K562 (cell line): ENCODE measurements around the gene SPPL2C. TPM values are rescaled to one million over a fixed set of nuclear protein-coding genes. Genes with fewer than 3 reads are reported as not detected.

Experiments
- CBFB ChIP-seq: sonication (generic); formaldehyde crosslinking; IDR thresholded peaks from 2 replicates; pipeline ENCODE4 v1.4.0; 2020; ENCODE audit warnings: mild to moderate bottlenecking, missing genetic modification reagents
- CEBPB ChIP-seq: fragments of 450-650 bp; IDR thresholded peaks from 2 replicates; pipeline ENCODE4 v1.6.1; 2016; ENCODE audit warnings: missing genetic modification characterization, missing compliant biosample characterization
- CSDE1 ChIP-seq, 2 experiments: fragments of 450-650 bp; IDR thresholded peaks; 2 replicates each; pipeline ENCODE4 v1.6.1; 2016; ENCODE audit warnings: mild to moderate bottlenecking in 1 of 2
- ETV5 ChIP-seq: sonication (generic); formaldehyde crosslinking; IDR thresholded peaks from 2 replicates; pipeline ENCODE4 v1.4.0; 2020; ENCODE audit warnings: low read depth, mild to moderate bottlenecking, missing genetic modification reagents
- EZH2 ChIP-seq: IDR thresholded peaks from 2 replicates; pipeline ENCODE4 v1.6.1; 2012; ENCODE audit warnings: low read depth, mild to moderate bottlenecking, inconsistent platforms, low read length, borderline replicate concordance
- GABPA ChIP-seq: fragments of 200-800 bp; sonication (Bioruptor generic); conservative IDR thresholded peaks from 2 replicates; pipeline ENCODE4 v1.6.1; 2016; ENCODE audit warnings: low read depth, missing genetic modification characterization, missing compliant biosample characterization
- GTF2A2 ChIP-seq: IDR thresholded peaks from 2 replicates; pipeline ENCODE4 v1.6.1; 2016; ENCODE audit warnings: mild to moderate bottlenecking, missing genetic modification characterization, missing compliant biosample characterization
- HSF4 ChIP-seq: fragments of 250-450 bp; sonication (Bioruptor Pico); IDR thresholded peaks from 2 replicates; pipeline ENCODE4 v2.1.2; 2022; ENCODE audit warnings: mild to moderate bottlenecking, moderate library complexity, borderline replicate concordance
- JUND ChIP-seq, 2 experiments: IDR thresholded peaks; 2 replicates in 1 of 2; 3 replicates in 1 of 2; pipeline ENCODE4 v1.6.1; 2011; ENCODE audit warnings: borderline replicate concordance in 2 of 2, low read depth in 2 of 2, low read length in 2 of 2, improper control_type of control experiment in 1 of 2, missing biosample characterization in 1 of 2, missing genetic modification characterization in 1 of 2, missing genetic modification reagents in 1 of 2
- RAD21 ChIP-seq, 2 experiments: fragments of 250-450 bp in 1 of 2; fragments of 450-650 bp in 1 of 2; sonication (Bioruptor Pico) in 1 of 2; formaldehyde crosslinking in 1 of 2; IDR thresholded peaks in 1 of 2; conservative IDR thresholded peaks in 1 of 2; 2 replicates each; pipeline versions ENCODE4 v1.4.0 to v1.8.0; 2020 to 2022; ENCODE audit warnings: mild to moderate bottlenecking in 2 of 2, moderate library complexity in 1 of 2
- RB1 ChIP-seq: fragments of 450-650 bp; IDR thresholded peaks from 2 replicates; pipeline ENCODE4 v1.6.1; 2017; ENCODE audit warnings: low read depth, mild to moderate bottlenecking
- STAG1 ChIP-seq: sonication (generic); formaldehyde crosslinking; IDR thresholded peaks from 2 replicates; pipeline ENCODE4 v1.5.0; 2020; ENCODE audit warnings: missing genetic modification reagents, borderline replicate concordance
- STAT5A ChIP-seq: IDR thresholded peaks from 2 replicates; pipeline ENCODE4 v1.6.1; 2012; ENCODE audit warnings: low read length, inconsistent platforms, borderline replicate concordance
- YBX1 ChIP-seq: fragments of 450-650 bp; IDR thresholded peaks from 2 replicates; pipeline ENCODE4 v1.7.1; 2016; ENCODE audit warnings: mild to moderate bottlenecking
- ZNF830 ChIP-seq: fragments of 250-450 bp; sonication (Bioruptor Pico); IDR thresholded peaks from 2 replicates; pipeline ENCODE4 v1.5.0; 2021; ENCODE audit warnings: mild to moderate bottlenecking
- polyA plus RNA-seq, 8 experiments: library from polyadenylated mRNA; depleted of rRNA in 4 of 8; stranded (reverse) in 5 of 8; unstranded in 3 of 8; fragments of >200 nt; fragmentation: Nextera tagmentation in 2 of 8; fragmentation: Illumina TruSeq in 1 of 8; extraction: Ambion mirVana in 2 of 8; extraction: Trizol in 1 of 8; gene quantifications; 2 replicates each; pipeline versions ENCODE4 v1.2.1 to v1.2.3, GENCODE V29; 2011 to 2014; ENCODE audit warnings: inconsistent platforms in 1 of 8, missing spikeins in 1 of 8
- total RNA-seq, 7 experiments: library from RNA; depleted of rRNA in 6 of 7; stranded (reverse); fragments of >200 nt in 6 of 7; fragmentation: Illumina TruSeq in 2 of 7; extraction: Trizol in 2 of 7; gene quantifications; 2 replicates each; pipeline versions ENCODE4 v1.2.1 to v1.2.3, GENCODE V29; 2011 to 2021; ENCODE audit warnings: low replicate concordance in 1 of 7
- TF ChIP-seq, protein P1 (sequence below): fragments of 450-650 bp; formaldehyde crosslinking; IDR thresholded peaks from 2 replicates; pipeline ENCODE4 v1.4.0; 2020; ENCODE audit warnings: mild to moderate bottlenecking, moderate library complexity
- TF ChIP-seq, protein P2 (sequence below): IDR thresholded peaks from 2 replicates; pipeline ENCODE4 v1.6.1; 2014; ENCODE audit warnings: antibody characterized with exemption
- TF ChIP-seq, protein P3 (sequence below): fragments of 200-800 bp; sonication (Bioruptor generic); IDR thresholded peaks from 2 replicates; pipeline ENCODE4 v1.6.1; 2017; ENCODE audit warnings: missing genetic modification characterization, missing compliant biosample characterization
- TF ChIP-seq, protein P4 (sequence below): sonication (generic); formaldehyde crosslinking; IDR thresholded peaks from 2 replicates; pipeline ENCODE4 v1.8.0; 2022; ENCODE audit warnings: mild to moderate bottlenecking, missing genetic modification reagents
- TF ChIP-seq, protein P5 (sequence below): fragments of 450-650 bp; formaldehyde crosslinking; IDR thresholded peaks from 2 replicates; pipeline ENCODE4 v1.4.0; 2020; ENCODE audit warnings: mild to moderate bottlenecking, moderate library complexity

The SPPL2C gene
- total and polyA plus RNA-seq, 9 of the 15 experiments (the other 6 are each of a cell fraction or from before 2014, with no cell fraction given), result not detected

DNA sequence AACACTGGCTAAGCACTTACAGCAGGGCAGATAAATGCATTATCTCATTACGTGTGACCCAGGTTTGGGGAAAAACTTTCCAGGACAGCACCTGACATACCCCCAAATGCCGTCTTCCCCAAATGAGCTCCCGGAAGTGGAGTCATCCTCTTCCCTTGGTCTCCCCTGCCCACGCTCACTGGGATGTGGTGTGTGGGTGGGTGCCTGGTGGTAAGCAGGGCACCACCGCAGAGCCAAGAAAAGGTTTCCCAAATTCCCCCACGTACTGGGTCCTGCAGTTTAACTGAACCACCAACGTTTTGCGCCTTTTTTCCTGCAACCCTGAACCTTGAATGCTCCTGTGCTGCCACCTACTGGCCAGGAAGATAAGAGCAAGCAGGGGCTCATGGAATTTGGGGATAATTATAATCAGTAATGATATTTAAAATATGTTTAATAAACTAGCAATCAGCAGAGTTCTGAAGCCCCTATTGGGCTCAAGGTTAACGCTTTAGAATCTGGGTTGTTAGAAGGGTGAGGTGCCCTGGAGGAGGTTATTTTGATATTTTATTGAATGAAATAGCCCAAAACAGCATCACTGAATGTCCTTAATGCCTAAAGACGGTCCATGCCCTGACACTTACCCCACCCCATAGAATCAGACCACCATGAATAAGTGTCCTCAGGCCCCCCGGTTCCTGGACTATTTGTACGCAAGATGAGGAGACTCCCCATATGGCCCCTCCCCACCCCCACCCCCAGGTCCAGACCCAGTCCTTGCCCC lies 8.0 kb downstream of the SPPL2C start (continued):
- TF ChIP-seq, protein P1, sequence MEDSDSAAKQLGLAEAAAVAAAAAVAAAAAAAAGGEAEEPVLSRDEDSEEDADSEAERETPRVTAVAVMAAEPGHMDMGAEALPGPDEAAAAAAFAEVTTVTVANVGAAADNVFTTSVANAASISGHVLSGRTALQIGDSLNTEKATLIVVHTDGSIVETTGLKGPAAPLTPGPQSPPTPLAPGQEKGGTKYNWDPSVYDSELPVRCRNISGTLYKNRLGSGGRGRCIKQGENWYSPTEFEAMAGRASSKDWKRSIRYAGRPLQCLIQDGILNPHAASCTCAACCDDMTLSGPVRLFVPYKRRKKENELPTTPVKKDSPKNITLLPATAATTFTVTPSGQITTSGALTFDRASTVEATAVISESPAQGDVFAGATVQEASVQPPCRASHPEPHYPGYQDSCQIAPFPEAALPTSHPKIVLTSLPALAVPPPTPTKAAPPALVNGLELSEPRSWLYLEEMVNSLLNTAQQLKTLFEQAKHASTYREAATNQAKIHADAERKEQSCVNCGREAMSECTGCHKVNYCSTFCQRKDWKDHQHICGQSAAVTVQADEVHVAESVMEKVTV (CRISPR knock-in tag), result peak; percentile 55
- TF ChIP-seq, protein P2, sequence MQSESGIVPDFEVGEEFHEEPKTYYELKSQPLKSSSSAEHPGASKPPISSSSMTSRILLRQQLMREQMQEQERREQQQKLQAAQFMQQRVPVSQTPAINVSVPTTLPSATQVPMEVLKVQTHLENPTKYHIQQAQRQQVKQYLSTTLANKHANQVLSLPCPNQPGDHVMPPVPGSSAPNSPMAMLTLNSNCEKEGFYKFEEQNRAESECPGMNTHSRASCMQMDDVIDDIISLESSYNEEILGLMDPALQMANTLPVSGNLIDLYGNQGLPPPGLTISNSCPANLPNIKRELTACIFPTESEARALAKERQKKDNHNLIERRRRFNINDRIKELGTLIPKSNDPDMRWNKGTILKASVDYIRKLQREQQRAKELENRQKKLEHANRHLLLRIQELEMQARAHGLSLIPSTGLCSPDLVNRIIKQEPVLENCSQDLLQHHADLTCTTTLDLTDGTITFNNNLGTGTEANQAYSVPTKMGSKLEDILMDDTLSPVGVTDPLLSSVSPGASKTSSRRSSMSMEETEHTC, result no peak
- TF ChIP-seq, protein P3, sequence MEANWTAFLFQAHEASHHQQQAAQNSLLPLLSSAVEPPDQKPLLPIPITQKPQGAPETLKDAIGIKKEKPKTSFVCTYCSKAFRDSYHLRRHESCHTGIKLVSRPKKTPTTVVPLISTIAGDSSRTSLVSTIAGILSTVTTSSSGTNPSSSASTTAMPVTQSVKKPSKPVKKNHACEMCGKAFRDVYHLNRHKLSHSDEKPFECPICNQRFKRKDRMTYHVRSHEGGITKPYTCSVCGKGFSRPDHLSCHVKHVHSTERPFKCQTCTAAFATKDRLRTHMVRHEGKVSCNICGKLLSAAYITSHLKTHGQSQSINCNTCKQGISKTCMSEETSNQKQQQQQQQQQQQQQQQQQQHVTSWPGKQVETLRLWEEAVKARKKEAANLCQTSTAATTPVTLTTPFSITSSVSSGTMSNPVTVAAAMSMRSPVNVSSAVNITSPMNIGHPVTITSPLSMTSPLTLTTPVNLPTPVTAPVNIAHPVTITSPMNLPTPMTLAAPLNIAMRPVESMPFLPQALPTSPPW (CRISPR knock-in tag), result peak; percentile 22; the same call in 1 of the 2 replicates
- TF ChIP-seq CEBPB (tag) (no peak), STAG1 (CRISPR knock-in tag) (peak; percentile 41; the same call in 1 of the 2 replicates), EZH2 (no peak), GABPA (no peak), JUND (IDR thresholded peaks at IDR 0.05; ENCODE audit: borderline replicate concordance, low read depth, low read length) (0 out of 2 replicates have a peak, but pooled peaks have one; percentile 11), JUND (tag; IDR thresholded peaks at IDR 0.05; ENCODE audit: borderline replicate concordance, low read depth, low read length) (no peak), ETV5 (CRISPR knock-in tag) (no peak), RAD21 (CRISPR knock-in tag; conservative IDR thresholded peaks at IDR 0.05 in 1 of 2, IDR thresholded peaks at IDR 0.05 in 1 of 2) (peak; percentile 72 to 81), GTF2A2 (tag) (no peak), STAT5A (no peak), CBFB (CRISPR knock-in tag) (no peak), ZNF830 (CRISPR knock-in tag) (no peak), RB1 (peak; percentile 78; the same call in 1 of the 2 replicates), CSDE1 (IDR thresholded peaks at IDR 0.05) (no peak), HSF4 (CRISPR knock-in tag) (no peak), YBX1 (no peak)
- TF ChIP-seq, protein P4, sequence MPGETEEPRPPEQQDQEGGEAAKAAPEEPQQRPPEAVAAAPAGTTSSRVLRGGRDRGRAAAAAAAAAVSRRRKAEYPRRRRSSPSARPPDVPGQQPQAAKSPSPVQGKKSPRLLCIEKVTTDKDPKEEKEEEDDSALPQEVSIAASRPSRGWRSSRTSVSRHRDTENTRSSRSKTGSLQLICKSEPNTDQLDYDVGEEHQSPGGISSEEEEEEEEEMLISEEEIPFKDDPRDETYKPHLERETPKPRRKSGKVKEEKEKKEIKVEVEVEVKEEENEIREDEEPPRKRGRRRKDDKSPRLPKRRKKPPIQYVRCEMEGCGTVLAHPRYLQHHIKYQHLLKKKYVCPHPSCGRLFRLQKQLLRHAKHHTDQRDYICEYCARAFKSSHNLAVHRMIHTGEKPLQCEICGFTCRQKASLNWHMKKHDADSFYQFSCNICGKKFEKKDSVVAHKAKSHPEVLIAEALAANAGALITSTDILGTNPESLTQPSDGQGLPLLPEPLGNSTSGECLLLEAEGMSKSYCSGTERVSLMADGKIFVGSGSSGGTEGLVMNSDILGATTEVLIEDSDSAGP (CRISPR knock-in tag), result no peak
- TF ChIP-seq, protein P5, sequence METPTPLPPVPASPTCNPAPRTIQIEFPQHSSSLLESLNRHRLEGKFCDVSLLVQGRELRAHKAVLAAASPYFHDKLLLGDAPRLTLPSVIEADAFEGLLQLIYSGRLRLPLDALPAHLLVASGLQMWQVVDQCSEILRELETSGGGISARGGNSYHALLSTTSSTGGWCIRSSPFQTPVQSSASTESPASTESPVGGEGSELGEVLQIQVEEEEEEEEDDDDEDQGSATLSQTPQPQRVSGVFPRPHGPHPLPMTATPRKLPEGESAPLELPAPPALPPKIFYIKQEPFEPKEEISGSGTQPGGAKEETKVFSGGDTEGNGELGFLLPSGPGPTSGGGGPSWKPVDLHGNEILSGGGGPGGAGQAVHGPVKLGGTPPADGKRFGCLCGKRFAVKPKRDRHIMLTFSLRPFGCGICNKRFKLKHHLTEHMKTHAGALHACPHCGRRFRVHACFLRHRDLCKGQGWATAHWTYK (CRISPR knock-in tag), result no peak
